NCI-H748 (cell line): ENCODE data around the gene COL23A1.

Source experiments
- DNase-seq: peaks from one replicate; lab custom pipeline; 2025; ENCODE audit not compliant: unreplicated experiment; lab: John Stamatoyannopoulos, UW

COL23A1 gene

GRCh38 chr5:178278358-178279023 is 311.7 kb downstream of the COL23A1 start:
- no peak for DNase-seq

- no peak for DNase-seq
These were observed 312.3 kb downstream of the COL23A1 start for GRCh38 chr5:178277866-178278265.

GRCh38 chr5:178277346-178277745 is 312.8 kb downstream of the COL23A1 start:
- DNase-seq, result no peak

- no peak for DNase-seq
These were observed 315.2 kb downstream of the COL23A1 start for GRCh38 chr5:178274781-178275537.

GRCh38 chr5:178273665-178274541 is 316.3 kb downstream of the COL23A1 start:
- DNase-seq, result no peak

GRCh38 chr5:178273041-178273440 is 317.2 kb downstream of the COL23A1 start:
- no peak for DNase-seq

- no peak for DNase-seq
These were observed 317.6 kb downstream of the COL23A1 start for GRCh38 chr5:178272591-178272990.

- DNase-seq, result no peak
These were observed 318.3 kb downstream of the COL23A1 start for GRCh38 chr5:178271726-178272479.

- no peak for DNase-seq
These were observed 319.0 kb downstream of the COL23A1 start for GRCh38 chr5:178271231-178271630.

GRCh38 chr5:178269499-178269898 is 320.7 kb downstream of the COL23A1 start:
- no peak for DNase-seq

- DNase-seq, result no peak
These were observed 322.3 kb downstream of the COL23A1 start for GRCh38 chr5:178267876-178268275.

GRCh38 chr5:178267245-178267644 is 322.9 kb downstream of the COL23A1 start:
- no peak for DNase-seq

- no peak for DNase-seq
These were observed 323.6 kb downstream of the COL23A1 start for GRCh38 chr5:178266581-178266980.

GRCh38 chr5:178265746-178266145 is 324.4 kb downstream of the COL23A1 start:
- DNase-seq, result no peak

- DNase-seq, result no peak
These were observed 326.1 kb downstream of the COL23A1 start for GRCh38 chr5:178264044-178264443.

GRCh38 chr5:178261666-178262600 is 328.3 kb downstream of the COL23A1 start:
- no peak for DNase-seq

GRCh38 chr5:178259623-178260536 is 330.3 kb downstream of the COL23A1 start:
- no peak for DNase-seq

- DNase-seq, result no peak
These were observed 332.5 kb downstream of the COL23A1 start for GRCh38 chr5:178257650-178258049.

GRCh38 chr5:178256746-178257145 is 333.4 kb downstream of the COL23A1 start:
- no peak for DNase-seq
